ENCODE measurements around the gene BAZ1A. TPM values are rescaled to one million over a fixed set of nuclear protein-coding genes. Genes with fewer than 3 reads are reported as not detected.
"Not testable (repeated sequence)": the region's sequence is repeated elsewhere in the genome, so short reads cannot be mapped to it uniquely, and the experiment has no call there.

Gene BAZ1A
- total RNA-seq, 1 experiment from 2014 or later, result 27.2 TPM

- CTCF ChIA-PET, result no interaction called here
- Histone ChIP-seq H3K4me1 (ENCODE audit: control insufficient read depth, insufficient read depth, low read length) (no peaks in the 10 kb centered on the region), H3K36me3 (ENCODE audit: control insufficient read depth, insufficient read depth, low read length) (peaks cover 7% of the 10 kb centered on the region; the same call in 1 of the 2 replicates), H3K9me3 (ENCODE audit: control insufficient read depth, insufficient read depth, low read depth, low read length) (no peaks in the 10 kb centered on the region), H3K27me3 (ENCODE audit: control insufficient read depth, insufficient read depth, low read length) (no peaks in the 10 kb centered on the region), H3K27ac (ENCODE audit: low read length) (no peak overlapping the region), H3K4me3 (ENCODE audit: low read depth in 2 of 2, low read length in 2 of 2) (no peak overlapping the region)
- in situ Hi-C loops (cut with HindIII; ENCODE audit: low pct_unique_long_range_greater_than_20kb, low sequenced_read_pairs), result no loop called here
- TF ChIP-seq SIN3A (IDR thresholded peaks at IDR 0.05; ENCODE audit: borderline replicate concordance, insufficient read depth, low read depth, low read length), result no peak
- POLR2A ChIA-PET, result no interaction called here
- no TSS peak for BruUV-seq (replicated peaks)
- no peak for ATAC-seq
- intact Hi-C loops (cut with micrococcal nuclease; ENCODE audit: unreplicated experiment), result no loop called here
- no peak for DNase-seq (ENCODE audit: low read depth, low spot score)
Observed at GRCh38 chr14:34806257-34806656, 68.9 kb downstream of the BAZ1A start.

GRCh38 chr14:34804933-34805332 lies 70.2 kb downstream of the BAZ1A start:
- Histone ChIP-seq H3K36me3 (ENCODE audit: control insufficient read depth, insufficient read depth, low read length) (peaks cover 11% of the 10 kb centered on the region), H3K9me3 (ENCODE audit: control insufficient read depth, insufficient read depth, low read depth, low read length) (no peaks in the 10 kb centered on the region), H3K27me3 (ENCODE audit: control insufficient read depth, insufficient read depth, low read length) (no peaks in the 10 kb centered on the region), H3K4me1 (ENCODE audit: control insufficient read depth, insufficient read depth, low read length) (no peaks in the 10 kb centered on the region), H3K4me3 (ENCODE audit: low read depth in 2 of 2, low read length in 2 of 2) (no peak overlapping the region), H3K27ac (ENCODE audit: low read length) (no peak overlapping the region)
- in situ Hi-C loops (cut with HindIII; ENCODE audit: low pct_unique_long_range_greater_than_20kb, low sequenced_read_pairs), result no loop called here
- ChIA-PET POLR2A (no interaction called here), CTCF (no interaction called here)
- DNase-seq (ENCODE audit: low read depth, low spot score) (no peak), ATAC-seq (0 out of 2 replicates have a peak, but pooled peaks have one; percentile 48)
- TF ChIP-seq CTCF (IDR thresholded peaks at IDR 0.05), result no peak
- TF ChIP-seq POLR2AphosphoS5 (IDR thresholded peaks at IDR 0.05; ENCODE audit: low read depth, low read length), result no peak
- TF ChIP-seq SIN3A (IDR thresholded peaks at IDR 0.05; ENCODE audit: borderline replicate concordance, insufficient read depth, low read depth, low read length), result no peak
- no peak for TF ChIP-seq REST (IDR thresholded peaks at IDR 0.05; ENCODE audit: insufficient read depth in 1 of 2, low read depth in 2 of 2, low read length in 1 of 2)
- no peak for TF ChIP-seq TCF7L2 (IDR thresholded peaks at IDR 0.05; ENCODE audit: low read depth, low read length)
- BruUV-seq (replicated peaks), result no TSS peak
- intact Hi-C loops (cut with micrococcal nuclease; ENCODE audit: unreplicated experiment), result no loop called here

GRCh38 chr14:34798861-34799260 lies 76.3 kb downstream of the BAZ1A start:
- H3K36me3 ChIP-seq (ENCODE audit: control insufficient read depth, insufficient read depth, low read length), result peaks cover 14% of the 10 kb centered on the region
- intact Hi-C loops (cut with micrococcal nuclease; ENCODE audit: unreplicated experiment); POLR2A ChIA-PET; DNase-seq (ENCODE audit: low read depth, low spot score); in situ Hi-C loops (cut with HindIII; ENCODE audit: low pct_unique_long_range_greater_than_20kb, low sequenced_read_pairs); BruUV-seq (replicated peaks); H3K27ac ChIP-seq (ENCODE audit: low read length); H3K27me3 ChIP-seq (ENCODE audit: control insufficient read depth, insufficient read depth, low read length); H3K4me3 ChIP-seq (ENCODE audit: low read depth in 2 of 2, low read length in 2 of 2); H3K9me3 ChIP-seq (ENCODE audit: control insufficient read depth, insufficient read depth, low read depth, low read length); CTCF ChIA-PET; ATAC-seq; H3K4me1 ChIP-seq (ENCODE audit: control insufficient read depth, insufficient read depth, low read length): not testable (repeated sequence)

Data from Panc1 (cell line).